SK-N-MC (cell line): ENCODE measurements around the gene POU2F3.

Experiments
- EZH2 ChIP-seq: fragments of 200-600 bp; sonication (generic); IDR thresholded peaks from one replicate; pipeline ENCODE4 v1.6.1; 2017; ENCODE audit warnings: antibody characterized with exemption
- FOXP2 ChIP-seq: optimal IDR thresholded peaks from 2 replicates; pipeline ENCODE3; 2011; ENCODE audit warnings: mild to moderate bottlenecking, moderate library complexity; ENCODE audit not compliant: insufficient read depth; ENCODE audit errors: extremely low read length, control extremely low read depth

- TF ChIP-seq EZH2: no peak
- no peak for TF ChIP-seq FOXP2
Measured at GRCh38 chr11:120214581-120214980, 25.4 kb upstream of the POU2F3 start.
